Measurements from ENCODE around the gene AOAH.

AOAH gene

DNA sequence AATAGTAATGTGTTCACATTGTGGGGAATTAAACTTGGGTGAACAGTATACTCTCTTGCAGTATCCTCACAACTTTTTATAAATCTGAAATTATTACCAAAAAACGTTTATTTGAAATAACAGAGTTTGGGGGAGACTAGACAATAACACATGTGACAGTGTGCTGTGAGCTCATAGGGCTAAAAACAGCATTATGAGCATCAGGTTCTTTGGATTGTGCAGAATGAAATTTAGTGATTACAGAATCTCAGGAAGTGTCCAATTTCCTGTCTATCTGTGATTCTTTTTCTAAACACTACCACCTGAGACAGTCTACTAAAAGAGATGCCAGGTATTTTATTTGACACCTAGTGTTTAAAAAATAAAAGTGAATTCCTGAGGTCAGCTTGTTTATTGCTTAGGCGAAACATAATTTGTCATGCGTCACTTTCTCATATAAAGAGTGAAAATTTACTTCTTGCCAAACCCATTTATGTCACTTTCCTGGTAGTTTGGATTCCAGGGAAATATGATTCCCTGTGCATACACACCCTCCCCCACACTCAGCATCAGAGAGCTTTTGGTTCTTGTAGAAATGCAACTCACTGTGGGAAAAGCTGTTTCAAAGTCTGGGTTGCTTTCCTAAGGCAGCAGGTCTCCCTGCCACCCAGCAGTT, 71.2 kb downstream of the AOAH start:
- no peaks in the 10 kb centered on the region for H3K27me3 ChIP-seq (ENCODE audit: insufficient read depth, poor library complexity, severe bottlenecking)
- no peak for TF ChIP-seq POLR2AphosphoS5 (IDR thresholded peaks at IDR 0.05; ENCODE audit: low read depth)
- TF ChIP-seq GABPA (IDR thresholded peaks at IDR 0.05; ENCODE audit: low read depth) = no peak
- TF ChIP-seq, protein P1, sequence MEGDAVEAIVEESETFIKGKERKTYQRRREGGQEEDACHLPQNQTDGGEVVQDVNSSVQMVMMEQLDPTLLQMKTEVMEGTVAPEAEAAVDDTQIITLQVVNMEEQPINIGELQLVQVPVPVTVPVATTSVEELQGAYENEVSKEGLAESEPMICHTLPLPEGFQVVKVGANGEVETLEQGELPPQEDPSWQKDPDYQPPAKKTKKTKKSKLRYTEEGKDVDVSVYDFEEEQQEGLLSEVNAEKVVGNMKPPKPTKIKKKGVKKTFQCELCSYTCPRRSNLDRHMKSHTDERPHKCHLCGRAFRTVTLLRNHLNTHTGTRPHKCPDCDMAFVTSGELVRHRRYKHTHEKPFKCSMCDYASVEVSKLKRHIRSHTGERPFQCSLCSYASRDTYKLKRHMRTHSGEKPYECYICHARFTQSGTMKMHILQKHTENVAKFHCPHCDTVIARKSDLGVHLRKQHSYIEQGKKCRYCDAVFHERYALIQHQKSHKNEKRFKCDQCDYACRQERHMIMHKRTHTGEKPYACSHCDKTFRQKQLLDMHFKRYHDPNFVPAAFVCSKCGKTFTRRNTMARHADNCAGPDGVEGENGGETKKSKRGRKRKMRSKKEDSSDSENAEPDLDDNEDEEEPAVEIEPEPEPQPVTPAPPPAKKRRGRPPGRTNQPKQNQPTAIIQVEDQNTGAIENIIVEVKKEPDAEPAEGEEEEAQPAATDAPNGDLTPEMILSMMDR (IDR thresholded peaks at IDR 0.05; ENCODE audit: insufficient read depth, low read length) = no peak
- TF ChIP-seq, protein P2, sequence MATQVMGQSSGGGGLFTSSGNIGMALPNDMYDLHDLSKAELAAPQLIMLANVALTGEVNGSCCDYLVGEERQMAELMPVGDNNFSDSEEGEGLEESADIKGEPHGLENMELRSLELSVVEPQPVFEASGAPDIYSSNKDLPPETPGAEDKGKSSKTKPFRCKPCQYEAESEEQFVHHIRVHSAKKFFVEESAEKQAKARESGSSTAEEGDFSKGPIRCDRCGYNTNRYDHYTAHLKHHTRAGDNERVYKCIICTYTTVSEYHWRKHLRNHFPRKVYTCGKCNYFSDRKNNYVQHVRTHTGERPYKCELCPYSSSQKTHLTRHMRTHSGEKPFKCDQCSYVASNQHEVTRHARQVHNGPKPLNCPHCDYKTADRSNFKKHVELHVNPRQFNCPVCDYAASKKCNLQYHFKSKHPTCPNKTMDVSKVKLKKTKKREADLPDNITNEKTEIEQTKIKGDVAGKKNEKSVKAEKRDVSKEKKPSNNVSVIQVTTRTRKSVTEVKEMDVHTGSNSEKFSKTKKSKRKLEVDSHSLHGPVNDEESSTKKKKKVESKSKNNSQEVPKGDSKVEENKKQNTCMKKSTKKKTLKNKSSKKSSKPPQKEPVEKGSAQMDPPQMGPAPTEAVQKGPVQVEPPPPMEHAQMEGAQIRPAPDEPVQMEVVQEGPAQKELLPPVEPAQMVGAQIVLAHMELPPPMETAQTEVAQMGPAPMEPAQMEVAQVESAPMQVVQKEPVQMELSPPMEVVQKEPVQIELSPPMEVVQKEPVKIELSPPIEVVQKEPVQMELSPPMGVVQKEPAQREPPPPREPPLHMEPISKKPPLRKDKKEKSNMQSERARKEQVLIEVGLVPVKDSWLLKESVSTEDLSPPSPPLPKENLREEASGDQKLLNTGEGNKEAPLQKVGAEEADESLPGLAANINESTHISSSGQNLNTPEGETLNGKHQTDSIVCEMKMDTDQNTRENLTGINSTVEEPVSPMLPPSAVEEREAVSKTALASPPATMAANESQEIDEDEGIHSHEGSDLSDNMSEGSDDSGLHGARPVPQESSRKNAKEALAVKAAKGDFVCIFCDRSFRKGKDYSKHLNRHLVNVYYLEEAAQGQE (IDR thresholded peaks at IDR 0.05; ENCODE audit: insufficient replicate concordance, low read depth) = no peak
- TF ChIP-seq SPI1 (IDR thresholded peaks at IDR 0.05; ENCODE audit: borderline replicate concordance, low read depth) = no peak
- H3K27ac ChIP-seq (replicated peaks) = no peak overlapping the region
- DNase-seq (ENCODE audit: low read depth in 1 of 2, low spot score in 1 of 2) = no peak
- H3K4me3 ChIP-seq (replicated peaks; ENCODE audit: insufficient read depth, low read length) = no peak overlapping the region

DNA sequence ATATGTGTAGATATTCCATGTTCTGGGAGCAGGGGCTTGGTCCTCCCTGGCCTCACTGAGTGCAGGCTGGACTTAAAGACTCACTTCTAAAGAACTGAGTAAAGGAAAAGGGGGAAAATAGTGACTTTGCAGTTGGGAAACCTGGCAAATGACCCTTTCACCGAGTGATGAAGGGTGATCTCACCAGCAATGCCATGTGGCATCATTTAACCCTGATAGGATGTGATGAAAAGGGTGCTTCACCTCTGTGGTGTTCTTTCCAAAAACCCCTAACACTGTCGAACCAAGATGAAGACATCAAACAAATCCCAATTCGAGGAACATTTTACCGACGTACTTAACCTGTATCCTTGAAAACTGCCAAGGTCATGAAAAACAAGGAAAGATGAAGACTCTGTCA, 71.9 kb downstream of the AOAH start:
- no peak for DNase-seq (ENCODE audit: low read depth in 1 of 2, low spot score in 1 of 2)
- H3K4me3 ChIP-seq (replicated peaks; ENCODE audit: insufficient read depth, low read length) = no peak overlapping the region
- no peaks in the 10 kb centered on the region for H3K27me3 ChIP-seq (ENCODE audit: insufficient read depth, poor library complexity, severe bottlenecking)
- no peak overlapping the region for H3K27ac ChIP-seq (replicated peaks)
- TF ChIP-seq, protein P1 (IDR thresholded peaks at IDR 0.05; ENCODE audit: insufficient read depth, low read length) = no peak
- TF ChIP-seq GABPA (IDR thresholded peaks at IDR 0.05; ENCODE audit: low read depth) = no peak
- TF ChIP-seq, protein P2 (IDR thresholded peaks at IDR 0.05; ENCODE audit: insufficient replicate concordance, low read depth) = no peak
- no peak for TF ChIP-seq POLR2AphosphoS5 (IDR thresholded peaks at IDR 0.05; ENCODE audit: low read depth)
- TF ChIP-seq SPI1 (IDR thresholded peaks at IDR 0.05; ENCODE audit: borderline replicate concordance, low read depth) = no peak

DNA sequence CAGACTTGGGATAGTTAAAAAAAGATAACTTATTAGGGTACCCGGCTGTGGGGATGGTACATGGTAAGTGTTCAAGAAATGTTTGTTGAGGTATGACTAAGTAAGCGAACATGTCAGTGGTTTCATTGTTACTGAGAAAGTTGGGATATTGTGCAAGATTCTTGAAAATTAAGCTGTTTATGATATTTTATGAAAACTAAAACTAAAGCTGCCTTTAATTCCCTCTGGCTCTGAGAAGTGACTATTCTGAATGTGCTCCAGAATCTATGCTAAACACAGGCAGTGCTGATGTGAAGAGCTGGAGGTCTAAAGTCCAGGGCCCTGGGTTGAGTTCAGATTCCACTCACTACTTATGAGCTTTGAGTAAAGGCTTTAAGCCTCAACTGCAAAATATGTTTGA, 72.9 kb downstream of the AOAH start:
- TF ChIP-seq, protein P1 (IDR thresholded peaks at IDR 0.05; ENCODE audit: insufficient read depth, low read length) = no peak
- TF ChIP-seq, protein P2 (IDR thresholded peaks at IDR 0.05; ENCODE audit: insufficient replicate concordance, low read depth) = no peak
- TF ChIP-seq POLR2AphosphoS5 (IDR thresholded peaks at IDR 0.05; ENCODE audit: low read depth) = no peak
- TF ChIP-seq SPI1 (IDR thresholded peaks at IDR 0.05; ENCODE audit: borderline replicate concordance, low read depth) = no peak
- TF ChIP-seq GABPA (IDR thresholded peaks at IDR 0.05; ENCODE audit: low read depth) = no peak
- no peak for DNase-seq (ENCODE audit: low read depth in 1 of 2, low spot score in 1 of 2)
- no peaks in the 10 kb centered on the region for H3K27me3 ChIP-seq (ENCODE audit: insufficient read depth, poor library complexity, severe bottlenecking)
- H3K4me3 ChIP-seq (replicated peaks; ENCODE audit: insufficient read depth, low read length) = no peak overlapping the region
- no peak overlapping the region for H3K27ac ChIP-seq (replicated peaks)
